ENCODE results near the gene CSF1.

- no peak for TF ChIP-seq CTCF (IDR thresholded peaks at IDR 0.05 in 8 of 11, conservative IDR thresholded peaks at IDR 0.05 in 3 of 11)
- TF ChIP-seq POLR2A (IDR thresholded peaks at IDR 0.05), result no peak
- no peak for TF ChIP-seq POLR2AphosphoS5 (IDR thresholded peaks at IDR 0.05)
Observed at GRCh38 chr1:109866071-109866470, 44.6 kb upstream of the CSF1 start.
